GM23338 (cell line): Measurements from ENCODE around the gene CHST12.

ENCODE experiments used
- CTCF ChIP-seq, 2 experiments: fragments of 200-600 bp in 1 of 2; sonication (generic) in 1 of 2; conservative IDR thresholded peaks; 2 replicates each; pipeline versions ENCODE4 v1.5.1 to v1.6.1; 2016 to 2017; ENCODE audit warnings: antibody characterized with exemption in 2 of 2, low read depth in 2 of 2, mild to moderate bottlenecking in 2 of 2, moderate library complexity in 1 of 2
- EZH2 ChIP-seq: fragments of 200-600 bp; sonication (generic); IDR thresholded peaks from one replicate; pipeline ENCODE4 v1.8.0; 2017; ENCODE audit warnings: antibody characterized with exemption, mild to moderate bottlenecking, low read depth; ENCODE audit not compliant: unreplicated experiment
- EZH2phosphoT487 ChIP-seq: fragments of 200-600 bp; sonication (generic); IDR thresholded peaks from one replicate; pipeline ENCODE4 v1.8.1; 2018; ENCODE audit warnings: antibody characterized with exemption; ENCODE audit not compliant: unreplicated experiment
- JUNB ChIP-seq: IDR thresholded peaks from one replicate; pipeline ENCODE4 v1.6.1; 2016; ENCODE audit warnings: antibody characterized with exemption; ENCODE audit not compliant: unreplicated experiment
- POLR2AphosphoS5 ChIP-seq: IDR thresholded peaks from 2 replicates; pipeline ENCODE4 v1.6.1; 2016; ENCODE audit warnings: antibody characterized with exemption, low read depth
- STAT1 ChIP-seq: IDR thresholded peaks from one replicate; pipeline ENCODE4 v1.6.1; 2016; ENCODE audit warnings: antibody characterized with exemption; ENCODE audit not compliant: unreplicated experiment

- no peak for TF ChIP-seq CTCF (conservative IDR thresholded peaks at IDR 0.05; ENCODE audit: low read depth in 2 of 2)
- no peak for TF ChIP-seq EZH2
- no peak for TF ChIP-seq POLR2AphosphoS5
- TF ChIP-seq EZH2phosphoT487, result no peak
- no peak for TF ChIP-seq STAT1
- no peak for TF ChIP-seq JUNB
These were observed 37.3 kb downstream of the CHST12 start for GRCh38 chr7:2440608-2441245.
